HG03460 (cell line): ENCODE measurements around the gene ATP1A1.
A peak's percentile ranks its signal among the peaks of the same experiment; 100 is the strongest.

Source experiments
- ATAC-seq: cut with Tn5 transposase; IDR thresholded peaks from one replicate; pipeline ENCODE4 v1.9.1; 2021; ENCODE audit not compliant: unreplicated experiment

Gene ATP1A1

DNA sequence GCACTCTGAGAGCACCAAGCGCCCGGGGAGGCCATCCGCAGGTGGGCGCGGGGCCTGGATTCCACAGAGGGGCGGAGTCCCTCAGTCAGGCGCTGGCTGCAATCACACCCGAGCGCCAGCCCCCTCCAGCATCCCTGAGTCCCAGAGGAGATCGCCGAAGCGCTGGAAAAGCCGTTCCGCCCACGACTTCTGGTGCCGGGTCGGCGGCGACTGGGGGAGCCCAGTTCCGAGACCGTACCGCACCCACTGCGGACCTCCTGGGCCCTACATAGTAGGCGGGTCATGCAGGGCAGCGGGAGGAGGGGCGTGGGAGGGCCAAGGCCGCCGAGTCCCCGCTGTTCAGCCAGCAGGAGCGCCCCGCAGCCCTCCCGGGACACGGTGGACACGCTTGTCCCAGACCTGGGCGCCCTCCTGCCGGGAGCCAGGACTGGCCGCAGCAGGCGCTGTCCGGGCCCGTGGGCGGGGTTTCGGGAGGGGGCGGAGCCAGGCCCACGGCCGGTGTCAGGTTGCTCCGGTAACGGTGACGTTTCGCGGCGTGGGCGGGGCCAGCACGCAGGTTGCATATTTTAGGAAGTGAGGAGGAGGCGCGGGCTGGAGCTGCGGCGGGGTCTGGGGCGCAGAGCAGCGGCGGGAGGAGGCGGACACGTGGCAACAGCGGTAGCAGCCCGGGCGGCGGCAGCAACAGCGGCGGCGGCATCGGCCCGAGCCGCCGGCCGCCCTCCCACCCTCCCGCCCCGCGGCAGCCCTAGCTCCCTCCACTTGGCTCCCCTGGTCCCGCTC lies at the start of gene ATP1A1:
Gene ATP1A1, plus strand, starts transcription at position 594 of the 780 bp plus-strand sequence. CDS start 268 bp downstream, outside the sequence.
- peak; percentile 71 for ATAC-seq

GRCh38 chr1:116323491-116323890 lies 49.6 kb upstream of the ATP1A1 start:
- ATAC-seq: no peak

DNA sequence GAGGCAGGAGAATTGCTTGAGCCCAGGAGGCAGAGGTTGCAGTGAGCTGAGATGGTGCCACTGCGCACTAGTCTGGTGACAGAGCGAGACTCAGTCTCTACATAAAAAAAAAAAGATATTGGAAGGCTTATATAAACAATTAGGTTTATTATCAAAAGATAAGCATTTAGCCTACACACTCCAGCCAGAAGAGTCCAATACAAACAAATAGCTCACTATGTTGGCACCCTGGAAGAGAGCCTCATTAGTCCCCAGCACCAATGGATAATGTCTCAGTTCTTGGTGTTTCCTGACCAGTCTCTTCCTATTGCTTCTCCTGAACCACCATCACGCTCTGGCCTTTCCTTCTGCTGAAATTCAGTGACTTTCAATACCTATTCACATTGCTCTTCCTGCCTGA lies 48.6 kb upstream of the ATP1A1 start:
- no peak for ATAC-seq

- ATAC-seq: no peak
These were observed 47.9 kb upstream of the ATP1A1 start for GRCh38 chr1:116325104-116325503.

GRCh38 chr1:116325922-116326321 lies 47.1 kb upstream of the ATP1A1 start:
- ATAC-seq: no peak

- no peak for ATAC-seq
These were observed 46.6 kb upstream of the ATP1A1 start for GRCh38 chr1:116326486-116326885.

- ATAC-seq: no peak
These were observed 44.4 kb upstream of the ATP1A1 start for GRCh38 chr1:116328671-116329070.

GRCh38 chr1:116329524-116330341 lies 43.3 kb upstream of the ATP1A1 start:
- no peak for ATAC-seq

GRCh38 chr1:116330342-116330652 lies 42.7 kb upstream of the ATP1A1 start:
- no peak for ATAC-seq

- ATAC-seq: no peak
These were observed 42.2 kb upstream of the ATP1A1 start for GRCh38 chr1:116330846-116331245.

GRCh38 chr1:116331523-116331922 lies 41.5 kb upstream of the ATP1A1 start:
- no peak for ATAC-seq

DNA sequence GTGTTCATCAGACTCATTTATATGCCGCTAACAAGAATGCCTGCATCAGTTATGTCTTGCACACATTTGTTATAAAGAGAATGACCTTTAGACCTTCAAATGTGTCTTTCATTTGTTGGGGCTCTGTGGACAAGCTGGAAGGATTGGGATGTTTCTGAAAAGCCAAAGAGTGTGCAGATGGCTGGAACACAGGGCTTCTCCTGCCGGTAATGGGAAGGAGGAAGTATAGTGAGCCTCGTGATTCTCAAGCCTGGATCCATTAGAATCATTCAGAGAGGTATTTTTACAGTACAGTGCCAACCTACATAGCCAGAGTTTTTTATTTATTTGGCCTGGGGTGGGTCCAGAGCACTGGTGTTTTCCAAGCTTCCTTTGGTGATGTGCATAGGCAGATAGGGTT lies 40.6 kb upstream of the ATP1A1 start:
- no peak for ATAC-seq

DNA sequence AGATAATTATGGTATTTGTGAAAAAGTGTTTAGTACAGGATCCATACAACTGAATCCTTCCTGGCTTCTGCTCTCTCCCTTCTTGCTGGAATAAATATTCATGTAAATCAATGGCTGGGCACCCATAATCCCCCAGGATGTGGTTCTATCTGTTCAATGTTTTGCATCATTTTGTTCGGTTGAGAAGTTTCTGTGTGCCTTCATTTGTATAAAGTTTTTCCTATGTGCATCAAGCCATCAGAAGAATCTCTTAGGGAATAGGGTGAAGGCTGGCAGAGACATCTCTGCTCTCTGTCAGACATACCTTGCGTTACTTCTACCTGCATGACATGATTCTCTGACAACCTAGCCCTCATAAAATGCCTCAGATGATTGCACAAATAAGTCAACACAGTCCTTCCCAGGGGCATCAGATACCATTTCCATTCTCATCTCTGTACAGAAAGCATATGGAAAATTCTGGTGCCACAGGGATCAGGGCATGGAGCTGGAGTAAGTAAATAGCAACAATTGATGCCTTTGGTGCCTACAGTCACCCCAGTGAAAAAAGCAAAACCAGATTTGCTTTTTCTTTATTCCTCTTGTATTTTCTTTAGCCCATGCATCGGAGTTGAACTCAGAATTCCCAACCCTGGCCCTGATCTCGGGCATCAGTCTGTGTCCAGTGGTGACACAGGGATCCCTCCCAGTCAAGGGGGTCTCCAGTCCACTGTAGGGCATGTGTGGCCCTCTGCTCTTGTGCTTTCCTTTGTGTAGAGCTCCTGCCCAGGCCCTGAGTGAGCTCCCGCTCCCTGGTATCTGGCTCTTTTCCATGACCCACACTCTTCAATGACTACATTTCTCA lies 39.7 kb upstream of the ATP1A1 start:
- ATAC-seq: no peak

- ATAC-seq: no peak
These were observed 39.0 kb upstream of the ATP1A1 start for GRCh38 chr1:116334015-116334547.

- no peak for ATAC-seq
These were observed 38.0 kb upstream of the ATP1A1 start for GRCh38 chr1:116334868-116335635.

DNA sequence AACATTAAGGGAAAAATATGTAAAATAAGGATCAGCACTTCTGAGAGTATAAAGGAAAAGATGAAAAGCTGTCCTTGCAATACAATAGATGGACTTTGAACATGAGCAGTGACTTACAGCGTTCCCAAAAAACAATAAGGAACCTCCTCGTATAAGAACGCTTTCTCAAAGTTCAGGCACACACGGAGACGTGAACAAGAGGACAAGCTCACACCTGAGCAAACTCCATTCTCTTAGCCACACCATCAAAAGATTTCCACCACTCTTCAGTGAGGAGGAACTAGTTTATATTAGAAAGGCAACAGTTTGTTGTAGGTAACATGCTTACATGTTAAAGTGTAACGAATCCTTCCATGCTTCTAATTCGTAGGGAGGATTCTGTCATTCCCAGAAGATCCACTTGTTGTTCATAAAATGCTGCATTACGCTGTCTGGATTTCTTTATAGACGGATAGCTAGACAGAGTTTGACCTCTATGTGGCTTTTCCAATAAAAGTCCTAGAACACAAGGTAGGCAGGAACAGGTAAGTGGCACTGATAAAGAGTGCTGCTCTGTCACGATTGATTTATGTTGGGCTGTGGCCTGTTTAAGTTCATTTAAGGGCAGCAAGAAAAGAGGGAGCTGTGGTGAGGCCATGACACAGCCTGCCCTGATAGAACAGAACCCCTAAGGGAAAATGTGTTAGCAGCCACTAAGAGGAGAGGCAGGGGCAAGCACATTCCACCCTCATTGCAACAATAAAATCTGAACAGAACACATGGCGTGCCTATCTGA lies 37.0 kb upstream of the ATP1A1 start:
- ATAC-seq: no peak

GRCh38 chr1:116337398-116337797 lies 35.6 kb upstream of the ATP1A1 start:
- ATAC-seq: no peak

DNA sequence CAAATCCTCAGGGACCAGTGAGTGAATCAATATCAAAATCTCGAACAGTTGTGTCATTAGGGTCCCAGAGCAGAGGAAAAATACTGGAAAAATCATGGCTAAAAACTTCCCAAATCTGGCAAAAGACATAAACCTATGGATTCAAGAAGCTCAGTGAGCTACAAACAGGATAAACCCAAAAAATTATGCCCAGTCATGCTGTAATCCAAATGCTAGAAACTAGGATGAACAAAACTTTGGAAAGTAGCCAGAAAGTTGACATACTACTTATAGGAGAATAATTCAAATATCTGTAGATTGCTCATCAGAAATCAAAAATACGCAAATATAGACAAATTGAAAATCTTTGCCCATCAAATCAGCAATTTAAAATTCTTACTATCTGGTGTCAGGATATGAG lies 34.6 kb upstream of the ATP1A1 start:
- ATAC-seq: no peak

- no peak for ATAC-seq
These were observed 32.4 kb upstream of the ATP1A1 start for GRCh38 chr1:116340506-116341231.
